Activated T-cell treated with anti-CD3 and anti-CD28 coated beads, Interleukin-2, amount 50 U/mL, for 1 hour (primary cell): ENCODE results near the gene CD74.
"Not testable (repeated sequence)": the region's sequence is repeated elsewhere in the genome, so short reads cannot be mapped to it uniquely, and the experiment has no call there.

Experiments
- DNase-seq: peaks from one replicate; pipeline ENCODE4 v3.0.0-alpha.2; 2020

Gene CD74

GRCh38 chr5:150441813-150442698, 29.3 kb upstream of the CD74 start:
- DNase-seq = no peak

GRCh38 chr5:150440948-150441812, 28.5 kb upstream of the CD74 start:
- no peak for DNase-seq

DNA sequence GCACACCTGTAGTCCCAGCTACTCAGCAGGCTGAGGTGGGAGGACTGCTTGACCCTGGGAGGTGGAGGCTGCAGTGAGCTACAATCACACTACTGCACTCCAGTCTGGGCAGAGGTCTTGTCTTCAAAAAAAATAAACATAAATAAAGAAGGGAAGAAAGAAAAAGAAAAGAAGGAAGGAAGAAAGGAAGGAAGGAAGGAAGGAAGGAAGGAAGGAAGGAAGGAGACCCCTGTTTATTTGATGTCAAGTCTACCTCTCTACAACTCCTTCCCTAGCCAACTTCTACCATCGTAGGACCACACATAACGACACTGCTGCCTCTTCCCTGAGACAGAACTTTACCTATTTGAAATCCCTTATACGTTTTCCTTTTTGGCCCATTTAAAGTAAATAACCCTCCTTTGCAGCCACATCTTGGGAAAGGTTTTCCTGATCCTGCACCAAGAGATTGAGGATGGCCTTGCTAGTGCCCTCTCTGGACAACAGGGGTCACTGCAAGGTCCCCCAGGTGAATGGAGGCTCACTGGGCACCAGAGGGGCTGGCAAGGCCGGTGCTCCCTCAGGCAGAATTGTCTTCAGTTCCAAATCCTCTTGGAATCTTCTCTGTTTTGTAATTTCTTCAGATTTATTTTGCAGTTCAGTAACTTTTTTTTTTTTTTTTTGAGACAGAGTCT, 26.3 kb upstream of the CD74 start:
- no peak for DNase-seq

GRCh38 chr5:150436141-150436680, 23.5 kb upstream of the CD74 start:
- DNase-seq = peak; percentile 84

DNA sequence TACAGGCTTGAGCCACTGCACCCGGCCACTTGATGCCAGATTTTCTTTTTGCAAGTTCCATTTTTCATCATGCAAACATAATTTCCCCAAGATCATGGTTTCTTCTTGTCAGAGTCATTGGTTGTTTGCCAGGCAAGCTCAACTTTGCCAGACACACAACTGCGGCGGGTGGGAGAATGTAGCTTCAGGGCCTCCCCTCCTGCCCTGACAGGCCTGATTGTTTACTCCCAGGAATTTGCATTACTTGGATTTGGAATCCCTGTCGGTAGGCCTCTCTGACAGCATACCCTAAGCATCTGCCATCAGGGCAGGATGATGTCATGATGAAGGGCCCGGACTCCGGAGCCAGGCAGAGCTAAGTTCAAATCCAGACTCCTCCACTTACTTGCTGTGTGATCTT, 21.8 kb upstream of the CD74 start:
- no peak for DNase-seq

DNA sequence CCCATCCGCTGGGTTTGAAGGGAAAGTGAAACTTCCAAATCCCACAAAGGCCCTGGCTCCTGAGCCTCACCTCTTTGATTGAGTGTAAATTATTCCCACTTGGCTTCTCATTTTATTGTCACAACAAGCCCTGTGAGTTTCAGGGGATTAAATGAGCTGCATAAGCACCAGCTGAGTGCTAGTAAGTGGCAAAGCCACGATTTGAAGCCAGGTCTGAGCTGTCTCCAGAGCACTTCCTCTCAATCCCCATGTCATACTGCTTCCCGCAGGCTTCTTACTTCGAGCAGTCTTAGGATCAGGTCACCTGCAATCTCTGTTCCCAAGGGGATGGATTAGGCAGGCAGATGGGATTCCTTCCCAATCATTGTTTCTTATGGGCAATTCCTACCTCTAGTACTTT, 18.9 kb upstream of the CD74 start:
- DNase-seq = no peak

DNA sequence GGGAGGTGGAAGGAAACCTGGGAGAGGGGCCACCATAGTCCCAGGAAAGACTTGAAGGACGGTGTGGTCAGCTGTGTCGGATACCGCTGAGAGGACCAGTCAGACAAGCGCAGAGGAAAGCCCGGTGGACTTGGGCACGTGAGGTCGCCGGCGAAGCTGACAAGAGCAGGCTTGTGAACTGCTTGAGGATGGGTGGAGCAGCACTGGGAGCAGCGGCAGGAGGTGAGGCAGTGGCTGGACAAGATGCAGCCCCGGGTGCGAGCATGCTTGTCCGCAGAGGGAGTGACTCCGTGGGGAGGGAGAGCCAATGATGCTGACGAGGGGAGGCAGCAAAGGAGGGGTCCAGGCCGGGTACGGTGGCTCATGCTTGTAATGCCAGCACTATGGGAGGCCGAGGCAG, 18.3 kb upstream of the CD74 start:
- no peak for DNase-seq

DNA sequence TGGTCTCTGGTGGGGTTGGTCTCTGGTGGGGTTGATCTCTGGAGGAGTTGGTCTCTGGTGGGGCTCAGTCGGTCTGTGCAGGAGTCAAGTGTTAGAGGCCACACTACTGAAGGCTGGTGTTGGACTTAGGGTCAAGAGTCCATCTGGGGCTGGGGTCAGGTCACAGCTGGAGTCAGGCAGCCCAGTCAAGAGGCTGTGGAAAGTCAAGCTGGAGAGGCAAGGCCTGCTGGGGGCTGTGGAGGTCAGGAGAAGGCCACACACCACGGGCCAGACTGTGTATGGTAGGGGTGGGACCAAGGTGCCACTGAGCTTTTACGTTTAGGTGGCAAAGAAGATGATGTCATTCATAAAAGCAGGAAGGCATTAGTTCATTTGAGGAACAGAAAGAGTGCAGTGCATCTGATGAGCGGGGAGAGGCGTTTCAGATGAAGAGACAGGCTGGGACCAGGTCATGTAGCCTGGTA, 16.7 kb upstream of the CD74 start:
- DNase-seq = no peak

DNA sequence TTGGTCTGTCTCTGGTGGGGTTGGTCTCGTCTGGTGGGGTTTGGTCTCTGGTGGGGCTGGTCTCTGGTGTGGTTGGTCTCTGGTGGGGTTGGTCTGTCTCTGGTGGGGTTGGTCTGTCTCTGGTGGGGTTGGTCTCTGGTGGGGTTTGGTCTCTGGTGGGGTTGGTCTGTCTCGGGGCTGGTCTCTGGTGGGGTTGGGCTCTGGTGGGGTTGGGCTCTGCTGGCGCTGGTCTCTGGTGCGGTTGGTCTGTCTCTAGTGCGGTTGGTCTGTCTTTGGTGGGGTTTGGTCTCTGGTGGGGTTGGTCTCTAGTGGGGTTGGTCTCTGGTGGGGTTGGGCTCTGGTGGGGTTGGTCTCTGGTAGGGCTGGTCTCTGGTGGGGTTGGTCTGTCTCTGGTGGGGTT, 16.3 kb upstream of the CD74 start:
- DNase-seq = no peak

GRCh38 chr5:150428106-150428876, 15.6 kb upstream of the CD74 start:
- DNase-seq = no peak

DNA sequence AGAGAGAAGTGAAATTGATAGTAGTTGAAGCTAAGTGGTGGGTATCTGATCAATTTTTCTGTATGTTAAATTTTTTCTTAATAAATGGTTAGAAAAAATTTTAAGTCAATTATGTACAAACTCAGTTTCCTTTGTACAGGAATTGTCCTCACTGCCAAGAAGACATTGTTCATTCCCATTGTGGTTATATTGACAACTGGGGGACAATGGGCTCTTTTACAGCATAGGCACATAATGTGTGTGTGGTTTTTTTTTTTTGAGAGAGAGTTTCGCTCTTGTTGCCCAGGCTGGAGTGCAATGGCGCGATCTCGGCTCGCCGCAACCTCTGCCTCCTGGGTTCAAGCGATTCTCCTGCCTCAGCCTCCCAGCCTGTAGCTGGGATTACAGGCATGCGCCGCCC, 13.5 kb upstream of the CD74 start:
- not testable (repeated sequence) for DNase-seq

DNA sequence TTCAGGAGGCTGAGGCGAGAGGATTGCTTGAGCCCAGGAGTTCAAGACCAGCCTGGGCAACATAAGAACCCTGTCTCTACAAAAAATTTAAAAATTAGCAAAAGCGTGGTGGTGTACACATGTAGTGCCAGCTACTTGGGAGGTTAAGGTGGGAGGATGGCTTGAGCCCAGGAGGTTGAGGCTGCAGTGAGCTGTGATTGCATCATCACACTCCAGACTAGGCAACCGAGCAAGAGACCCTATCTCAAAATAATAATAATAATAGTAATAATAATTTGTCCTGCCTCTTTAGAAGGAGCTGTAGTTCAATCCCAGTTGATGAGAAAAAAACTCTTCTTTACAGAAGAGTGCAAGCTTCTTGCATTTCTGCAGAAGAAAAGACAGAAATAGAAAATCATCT, 10.0 kb upstream of the CD74 start:
- no peak for DNase-seq

DNA sequence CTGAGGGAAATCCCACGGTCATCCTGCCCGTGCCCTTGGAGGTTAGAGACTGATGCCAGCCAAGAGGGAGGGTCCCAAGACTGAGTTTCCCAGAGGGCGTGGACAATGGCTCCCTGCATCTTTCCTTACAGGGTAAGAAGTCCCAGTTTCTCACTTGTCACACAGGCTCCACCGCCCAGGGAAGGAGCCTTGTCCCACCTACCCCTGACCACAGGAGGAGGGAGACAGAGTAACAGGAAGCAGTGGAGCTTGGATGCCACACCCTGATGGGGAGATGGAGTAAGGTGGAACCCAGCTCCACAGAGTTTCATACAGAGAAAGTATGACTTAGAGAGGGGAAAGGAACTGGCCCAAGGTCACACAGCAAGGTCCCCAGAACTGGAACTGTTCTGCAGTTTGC, 9.4 kb upstream of the CD74 start:
- no peak for DNase-seq

- DNase-seq = no peak
Observed at GRCh38 chr5:150419630-150420270, 7.0 kb upstream of the CD74 start.

GRCh38 chr5:150413902-150414790, 1.4 kb upstream of the CD74 start:
- DNase-seq = not testable (repeated sequence)

GRCh38 chr5:150413176-150413901, 629 bp upstream of the CD74 start:
- DNase-seq = no peak

- DNase-seq = peak; percentile 67
Observed at GRCh38 chr5:150411245-150411979, 1.3 kb downstream of the CD74 start.

DNA sequence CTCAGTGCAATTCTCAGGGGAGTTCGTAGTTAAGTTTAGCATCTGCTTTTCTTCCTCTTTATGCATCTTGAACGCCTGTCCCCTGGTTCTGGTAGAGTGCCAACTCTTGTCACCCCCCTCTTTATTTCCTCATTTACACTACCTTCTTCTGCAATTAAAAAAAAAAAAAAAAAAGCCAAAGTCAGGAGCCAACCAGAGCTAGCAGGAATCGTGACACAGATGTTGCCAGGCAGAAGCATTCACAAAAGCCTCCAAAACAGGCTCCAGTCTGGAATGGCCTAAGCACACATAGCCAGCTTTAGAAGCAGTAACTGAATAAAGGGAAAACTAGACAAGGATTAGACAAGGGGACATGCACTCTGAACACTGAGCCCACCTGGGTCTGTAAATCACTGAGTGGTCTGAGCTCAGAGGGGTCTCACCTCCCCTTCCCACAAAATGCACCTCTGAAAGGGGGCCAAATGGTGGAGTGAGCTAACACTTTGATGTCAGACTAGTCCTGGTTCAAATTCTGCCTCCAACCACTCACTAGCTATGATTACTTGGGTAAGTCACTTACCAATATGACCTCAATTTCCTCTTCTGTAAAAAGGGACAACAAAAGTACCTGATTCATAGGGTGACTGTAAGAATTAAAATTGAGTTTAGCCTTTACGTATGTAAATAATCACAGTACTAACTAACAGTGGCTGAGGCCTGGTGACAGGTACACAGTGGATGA, 2.0 kb downstream of the CD74 start:
- DNase-seq = peak; percentile 42
